DND-41 (cell line): ENCODE measurements around the gene PCK1.

Source experiments
- EZH2 ChIP-seq: IDR thresholded peaks from 3 replicates; pipeline ENCODE4 v1.6.1; 2012; ENCODE audit warnings: borderline replicate concordance, low read depth, mild to moderate bottlenecking, moderate library complexity, low read length, inconsistent platforms; ENCODE audit not compliant: severe bottlenecking
- TF ChIP-seq, protein P1 (sequence below): IDR thresholded peaks from 2 replicates; pipeline ENCODE4 v1.5.1; 2012; ENCODE audit warnings: borderline replicate concordance, low read length, moderate library complexity, mild to moderate bottlenecking; ENCODE audit not compliant: poor library complexity, severe bottlenecking; ENCODE audit errors: extremely low read depth

DNA sequence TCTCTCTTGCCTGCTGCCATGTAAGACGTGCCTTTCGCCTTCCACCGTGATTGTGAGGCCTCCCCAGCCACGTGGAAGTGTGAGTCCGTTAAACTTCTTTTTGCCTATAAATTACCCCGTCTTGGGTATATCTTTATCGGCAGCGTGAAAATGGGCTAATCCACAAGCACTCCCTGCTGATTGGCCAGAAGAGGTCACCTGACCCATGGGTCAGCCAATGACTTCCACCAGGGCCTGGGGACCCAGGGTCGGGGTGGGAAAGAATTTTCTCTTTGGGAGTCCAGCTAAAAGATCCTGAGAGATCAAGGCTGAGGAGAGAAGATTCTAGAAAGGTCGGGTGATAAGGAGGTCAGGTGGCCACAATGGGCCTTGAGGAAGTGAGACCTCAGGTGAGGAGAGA is 42.2 kb downstream of the PCK1 start:
- TF ChIP-seq, protein P1, sequence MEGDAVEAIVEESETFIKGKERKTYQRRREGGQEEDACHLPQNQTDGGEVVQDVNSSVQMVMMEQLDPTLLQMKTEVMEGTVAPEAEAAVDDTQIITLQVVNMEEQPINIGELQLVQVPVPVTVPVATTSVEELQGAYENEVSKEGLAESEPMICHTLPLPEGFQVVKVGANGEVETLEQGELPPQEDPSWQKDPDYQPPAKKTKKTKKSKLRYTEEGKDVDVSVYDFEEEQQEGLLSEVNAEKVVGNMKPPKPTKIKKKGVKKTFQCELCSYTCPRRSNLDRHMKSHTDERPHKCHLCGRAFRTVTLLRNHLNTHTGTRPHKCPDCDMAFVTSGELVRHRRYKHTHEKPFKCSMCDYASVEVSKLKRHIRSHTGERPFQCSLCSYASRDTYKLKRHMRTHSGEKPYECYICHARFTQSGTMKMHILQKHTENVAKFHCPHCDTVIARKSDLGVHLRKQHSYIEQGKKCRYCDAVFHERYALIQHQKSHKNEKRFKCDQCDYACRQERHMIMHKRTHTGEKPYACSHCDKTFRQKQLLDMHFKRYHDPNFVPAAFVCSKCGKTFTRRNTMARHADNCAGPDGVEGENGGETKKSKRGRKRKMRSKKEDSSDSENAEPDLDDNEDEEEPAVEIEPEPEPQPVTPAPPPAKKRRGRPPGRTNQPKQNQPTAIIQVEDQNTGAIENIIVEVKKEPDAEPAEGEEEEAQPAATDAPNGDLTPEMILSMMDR: no peak
- TF ChIP-seq EZH2: no peak
